ENCODE results near the gene MBL2.

MBL2 gene

DNA sequence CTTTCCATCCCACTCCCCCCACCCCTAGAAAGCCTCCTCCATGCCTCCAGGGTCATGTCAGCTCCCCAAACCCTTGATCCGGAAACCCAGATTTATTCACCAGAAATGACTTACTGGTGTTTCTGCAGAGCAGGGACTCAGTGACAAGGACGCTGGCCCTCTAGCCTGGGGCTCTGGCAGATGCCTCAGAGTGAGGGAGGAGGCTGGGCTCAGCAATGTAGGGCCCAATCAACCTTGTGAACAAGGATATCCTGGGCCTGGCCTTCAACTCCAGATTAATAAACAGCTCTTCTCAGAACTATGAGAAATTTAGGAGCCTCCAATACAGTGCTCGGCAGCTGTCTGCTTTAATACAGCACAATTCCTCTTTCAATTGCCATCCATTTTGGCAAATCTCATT, at the start of gene MBL2:
MBL2 (minus strand) TSS at position 162 of the 400 bp plus-strand sequence. CDS start 1,149 bp downstream, outside the sequence.
- no peak for DNase-seq (ENCODE audit: low spot score)

DNA sequence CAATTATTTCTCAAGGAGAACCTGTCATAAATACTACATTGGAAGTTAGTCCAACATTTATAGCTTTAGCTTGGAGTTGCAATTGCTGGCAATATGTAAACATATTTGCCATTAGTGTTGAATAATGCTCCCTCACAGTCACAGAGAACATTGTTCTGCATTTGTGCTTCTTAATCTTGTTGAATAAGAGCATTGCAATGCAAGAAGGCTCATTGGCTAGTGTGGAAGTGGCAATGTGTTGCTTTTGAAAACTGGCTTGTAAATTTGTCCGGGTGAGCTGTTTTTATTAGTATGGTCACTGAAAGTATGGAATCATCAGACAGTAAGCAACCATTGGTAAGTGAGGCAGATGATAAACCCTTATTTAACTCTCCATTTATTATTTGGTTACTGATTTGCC, 47.7 kb upstream of the MBL2 start:
- no peak for DNase-seq (ENCODE audit: low spot score)

DNA sequence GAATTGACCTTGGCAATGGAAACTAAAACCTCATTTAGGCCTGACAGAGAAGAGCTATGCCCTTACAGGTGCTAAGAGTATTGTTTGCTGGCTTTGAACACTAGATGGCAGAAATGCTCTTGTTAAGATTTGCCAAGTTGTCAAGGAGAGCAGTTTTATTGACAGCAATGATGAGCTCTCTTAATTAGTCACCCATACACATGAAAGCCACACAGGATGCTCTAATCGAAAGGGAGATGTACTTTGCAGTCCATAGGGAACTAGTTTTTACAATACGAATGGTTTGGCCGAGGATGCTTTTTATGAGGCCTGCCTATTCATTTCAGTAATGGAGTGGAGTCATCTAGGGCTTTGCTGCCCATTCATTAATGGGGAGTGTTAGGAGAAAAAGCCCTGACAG, 45.4 kb upstream of the MBL2 start:
- DNase-seq (ENCODE audit: low spot score) = no peak

DNA sequence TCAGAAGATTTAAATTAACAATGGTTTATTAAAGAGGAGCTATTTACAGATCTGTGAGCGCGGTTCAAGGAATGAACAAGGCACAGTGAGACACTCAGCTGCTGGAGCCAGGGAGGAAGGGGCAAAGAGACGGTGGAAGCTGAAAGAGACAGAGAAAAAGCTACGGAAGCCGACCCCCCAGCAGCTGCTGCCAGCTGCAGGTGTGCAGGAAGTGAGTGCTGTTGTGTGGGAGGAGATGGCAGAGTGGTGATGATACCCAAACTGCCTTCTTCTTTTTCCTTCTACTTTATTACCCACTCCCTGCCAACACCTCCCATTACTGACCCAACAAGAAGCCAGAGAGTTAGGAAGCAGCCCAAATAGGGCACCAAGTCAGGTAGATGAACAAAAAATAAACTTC, 41.9 kb upstream of the MBL2 start:
- no peak for DNase-seq (ENCODE audit: low spot score)

DNA sequence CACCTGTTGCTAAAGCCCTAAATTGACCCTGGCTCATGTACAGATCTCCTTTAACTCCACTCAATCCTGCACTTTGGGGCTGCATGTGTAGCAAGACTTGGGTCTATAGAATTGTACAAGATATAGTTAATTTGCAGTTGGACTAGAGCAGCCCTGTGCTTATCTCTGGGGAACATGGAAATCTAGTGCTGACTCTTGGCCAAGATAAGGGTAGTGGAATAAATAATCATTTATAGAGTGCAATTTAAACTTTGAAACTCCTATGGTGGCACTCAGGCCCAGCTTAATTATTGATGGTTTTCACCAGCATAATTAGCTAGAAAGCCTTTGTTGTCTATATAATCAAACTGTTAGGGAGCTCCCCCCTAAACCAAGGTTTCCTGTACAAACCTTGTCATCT, 39.2 kb upstream of the MBL2 start:
- DNase-seq (ENCODE audit: low spot score) = no peak

DNA sequence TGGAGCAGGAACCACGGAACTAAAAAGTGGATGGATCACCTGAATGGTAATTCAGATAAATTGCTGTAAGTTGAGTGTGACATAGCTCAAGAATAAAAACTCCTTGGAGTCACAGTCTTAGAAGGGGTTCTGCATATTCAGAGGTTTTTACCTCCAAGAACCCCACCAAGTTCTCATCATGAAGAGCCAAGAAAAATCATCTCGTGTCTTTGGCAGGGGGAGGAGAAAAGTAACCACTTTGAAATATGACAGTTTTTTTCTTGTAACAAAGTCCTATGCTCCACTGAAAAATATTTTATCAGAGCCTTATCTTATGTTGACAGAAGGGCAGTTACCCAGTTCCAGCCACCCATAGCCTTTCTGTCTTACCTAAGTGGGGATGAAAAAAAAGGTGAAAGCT, 38.2 kb upstream of the MBL2 start:
- DNase-seq (ENCODE audit: low spot score) = no peak

DNA sequence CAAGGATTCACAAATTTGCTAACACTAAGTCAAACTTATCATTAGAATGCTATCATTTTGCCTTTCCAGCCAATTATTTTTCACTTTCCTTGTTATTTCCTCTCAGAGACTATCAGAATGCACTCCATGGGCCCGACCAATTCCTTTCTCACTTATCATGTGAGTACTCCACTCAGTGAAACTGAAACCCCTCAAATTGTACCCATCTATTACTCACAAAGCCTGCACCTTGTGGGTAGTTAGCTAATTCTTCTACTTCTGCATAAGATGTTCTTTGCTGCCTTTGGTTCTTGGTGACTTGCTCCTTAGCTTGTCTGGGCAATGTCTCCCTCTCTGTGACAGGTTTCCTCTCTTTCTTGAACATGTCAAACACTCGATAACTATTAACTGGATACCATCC, 35.2 kb upstream of the MBL2 start:
- DNase-seq (ENCODE audit: low spot score) = no peak

DNA sequence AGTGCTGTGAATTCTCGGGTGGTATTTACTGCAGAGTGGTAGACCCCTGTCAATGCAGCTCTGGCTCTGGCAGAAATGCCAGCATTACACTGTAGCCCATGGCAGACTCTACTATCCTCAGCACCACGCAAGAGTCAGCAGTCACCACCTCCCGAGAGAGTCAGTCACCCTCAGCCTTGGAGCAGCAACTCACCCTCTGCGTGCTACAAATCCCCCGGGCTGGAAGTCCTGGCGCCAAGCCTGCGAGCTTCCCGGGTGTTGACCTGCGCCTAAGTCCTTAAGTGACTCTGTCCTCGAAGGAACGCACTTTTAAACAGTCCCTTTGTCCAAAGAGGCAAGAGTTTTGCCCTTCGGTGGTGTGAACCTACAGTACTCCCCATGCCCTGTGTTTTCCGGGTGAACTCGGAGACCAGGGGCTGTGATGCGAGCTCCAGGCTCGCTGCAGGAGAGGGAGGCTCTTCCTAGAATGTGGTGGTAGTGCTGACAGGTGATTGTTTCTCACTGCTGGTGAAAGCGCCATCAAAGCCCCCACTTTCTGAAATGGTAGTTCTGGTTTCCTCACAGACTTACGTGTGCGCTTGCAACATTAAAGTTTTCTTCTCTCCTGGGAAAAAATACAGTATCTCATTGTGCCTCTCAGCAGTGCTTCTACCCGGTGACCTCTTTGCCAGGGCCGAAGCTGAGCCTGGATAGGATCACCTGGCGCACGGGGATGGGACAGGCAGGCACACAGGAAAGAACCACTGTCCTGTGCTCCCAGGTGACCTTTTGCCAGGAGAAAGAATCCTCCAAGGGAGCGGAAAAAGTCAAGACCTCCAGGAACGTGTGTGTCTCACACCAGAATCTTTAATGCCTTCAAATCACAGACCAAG, 33.1 kb upstream of the MBL2 start:
- no peak for DNase-seq (ENCODE audit: low spot score)

DNA sequence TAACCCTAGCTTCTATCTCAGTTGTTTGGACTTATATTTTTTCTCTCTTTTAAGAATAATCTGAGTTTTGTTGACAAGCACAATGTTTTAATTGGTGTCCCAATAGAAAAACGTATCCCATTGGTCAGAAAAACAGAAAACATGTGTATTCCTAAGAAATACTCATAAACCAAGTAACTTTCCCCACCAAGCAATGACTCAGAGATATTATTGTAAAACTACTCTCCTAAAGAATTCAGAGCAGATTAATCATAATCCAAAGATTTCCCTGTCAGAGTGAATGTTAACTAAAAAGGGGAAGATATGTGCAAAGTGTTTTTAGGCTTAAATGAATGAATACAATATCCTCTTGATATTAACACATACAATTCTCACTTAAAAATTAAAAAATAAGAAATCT, 29.4 kb upstream of the MBL2 start:
- no peak for DNase-seq (ENCODE audit: low spot score)

DNA sequence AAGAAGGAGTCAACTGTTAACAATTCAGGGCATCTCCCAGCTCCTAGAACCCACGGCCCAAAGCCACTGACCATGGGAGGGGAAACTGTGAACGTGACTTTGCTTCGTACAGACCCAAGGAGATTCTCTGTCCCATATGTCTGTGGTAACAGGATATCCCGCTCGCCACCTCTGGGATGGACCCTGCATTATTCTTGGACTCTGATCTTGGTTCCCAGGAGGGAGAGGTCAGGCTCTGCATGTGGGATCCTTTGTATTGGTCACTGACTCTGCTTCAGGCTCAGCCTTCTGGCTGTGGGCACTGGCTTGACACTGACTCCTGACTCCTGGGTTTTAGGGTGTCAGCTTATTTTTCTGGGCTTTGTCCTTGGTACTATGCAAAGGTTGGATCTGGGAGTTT, 13.5 kb upstream of the MBL2 start:
- DNase-seq (ENCODE audit: low spot score) = no peak

DNA sequence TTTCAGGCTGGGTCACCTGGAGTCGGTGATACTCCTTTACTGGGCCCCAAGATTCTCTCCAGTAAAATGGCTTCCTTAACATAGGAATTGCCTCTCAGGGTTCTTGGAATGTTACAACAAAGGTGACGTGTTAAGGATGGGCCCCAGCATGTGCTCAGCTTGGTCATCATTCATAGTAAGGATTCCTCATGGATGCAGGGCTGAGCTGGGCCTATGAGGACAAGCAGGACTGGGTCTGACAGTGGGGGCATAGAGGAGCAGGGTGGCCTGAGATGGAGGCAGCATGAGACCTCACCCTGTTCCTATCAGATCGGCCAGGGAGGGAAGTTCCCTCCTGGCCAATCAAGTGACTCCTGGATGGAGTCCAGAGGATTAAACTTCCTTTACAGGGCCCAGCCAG, 12.8 kb upstream of the MBL2 start:
- no peak for DNase-seq (ENCODE audit: low spot score)

DNA sequence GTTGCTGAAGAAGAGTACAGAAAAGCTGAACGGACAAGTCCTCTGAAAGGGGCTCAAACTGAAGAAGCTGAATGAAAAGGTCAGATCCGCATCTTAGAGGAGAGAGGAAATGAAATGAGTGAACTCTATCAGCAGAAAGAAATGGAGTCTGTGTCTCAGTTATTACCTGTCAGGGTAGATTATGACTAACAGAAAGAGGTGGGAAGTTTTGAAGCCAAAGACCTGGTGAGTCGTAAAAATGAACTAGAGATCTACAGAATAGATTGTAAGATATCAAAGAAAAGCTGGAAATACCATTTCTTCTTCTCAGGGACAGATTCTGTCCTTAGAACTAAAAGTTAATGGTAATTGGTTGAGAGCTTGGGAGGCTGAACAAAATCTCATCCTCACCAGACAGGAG, 11.1 kb upstream of the MBL2 start:
- no peak for DNase-seq (ENCODE audit: low spot score)

DNA sequence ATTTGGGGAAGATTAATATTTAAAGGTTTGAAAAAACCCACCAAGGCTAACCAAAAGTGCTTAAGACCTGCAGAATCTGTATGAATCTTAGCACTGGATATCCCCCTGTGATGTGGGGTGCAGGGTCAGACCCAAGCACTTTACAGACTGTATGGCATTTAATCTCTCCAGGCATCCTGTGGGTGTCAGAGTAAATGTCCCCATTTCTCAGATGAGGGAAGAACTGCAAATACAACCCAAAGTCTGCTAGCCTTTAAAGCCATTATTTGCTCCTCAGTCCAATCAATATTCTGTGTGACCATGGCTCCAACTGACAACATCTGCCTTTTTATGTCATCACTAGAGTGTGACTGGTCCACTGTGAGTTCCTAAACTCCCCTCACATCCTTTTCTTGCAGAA, 10.0 kb upstream of the MBL2 start:
- DNase-seq (ENCODE audit: low spot score) = no peak

DNA sequence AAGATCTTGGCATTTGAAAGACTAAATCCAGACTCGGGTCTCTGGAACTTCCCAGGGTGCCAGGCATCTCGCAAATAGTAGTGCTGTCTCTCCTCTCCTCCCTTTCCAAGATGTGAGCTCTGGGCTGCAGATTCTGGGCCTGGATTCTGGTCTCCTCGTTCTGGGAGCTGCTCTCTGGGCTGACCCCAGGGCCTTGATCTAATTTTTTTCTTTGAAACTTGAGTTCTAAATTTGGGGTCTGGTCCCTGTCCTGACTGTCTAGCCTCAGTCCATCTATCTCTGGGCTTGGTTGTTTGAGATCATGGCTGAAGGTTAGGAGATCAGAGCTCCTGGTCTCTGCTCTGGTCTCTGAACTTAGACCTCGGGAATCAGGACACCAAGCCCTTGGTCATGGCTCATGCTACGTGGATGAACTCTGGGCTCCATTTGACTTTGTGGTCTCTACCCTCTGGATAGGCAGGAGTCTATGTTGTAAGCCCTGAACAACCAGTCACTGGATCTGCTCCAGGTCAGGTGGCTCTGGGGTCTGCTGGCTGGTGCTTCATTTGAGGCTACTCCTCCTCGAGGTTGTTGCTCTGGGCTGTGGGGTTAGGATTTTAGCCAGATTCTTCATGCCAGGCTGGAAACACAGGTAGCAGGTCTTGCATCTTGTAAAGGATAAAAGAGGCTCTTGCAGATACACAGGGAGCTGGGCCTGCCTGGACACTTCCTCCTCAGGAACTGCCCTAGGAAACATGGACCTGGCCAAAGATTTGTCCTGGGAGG, 8.0 kb upstream of the MBL2 start:
- DNase-seq (ENCODE audit: low spot score) = no peak

DNA sequence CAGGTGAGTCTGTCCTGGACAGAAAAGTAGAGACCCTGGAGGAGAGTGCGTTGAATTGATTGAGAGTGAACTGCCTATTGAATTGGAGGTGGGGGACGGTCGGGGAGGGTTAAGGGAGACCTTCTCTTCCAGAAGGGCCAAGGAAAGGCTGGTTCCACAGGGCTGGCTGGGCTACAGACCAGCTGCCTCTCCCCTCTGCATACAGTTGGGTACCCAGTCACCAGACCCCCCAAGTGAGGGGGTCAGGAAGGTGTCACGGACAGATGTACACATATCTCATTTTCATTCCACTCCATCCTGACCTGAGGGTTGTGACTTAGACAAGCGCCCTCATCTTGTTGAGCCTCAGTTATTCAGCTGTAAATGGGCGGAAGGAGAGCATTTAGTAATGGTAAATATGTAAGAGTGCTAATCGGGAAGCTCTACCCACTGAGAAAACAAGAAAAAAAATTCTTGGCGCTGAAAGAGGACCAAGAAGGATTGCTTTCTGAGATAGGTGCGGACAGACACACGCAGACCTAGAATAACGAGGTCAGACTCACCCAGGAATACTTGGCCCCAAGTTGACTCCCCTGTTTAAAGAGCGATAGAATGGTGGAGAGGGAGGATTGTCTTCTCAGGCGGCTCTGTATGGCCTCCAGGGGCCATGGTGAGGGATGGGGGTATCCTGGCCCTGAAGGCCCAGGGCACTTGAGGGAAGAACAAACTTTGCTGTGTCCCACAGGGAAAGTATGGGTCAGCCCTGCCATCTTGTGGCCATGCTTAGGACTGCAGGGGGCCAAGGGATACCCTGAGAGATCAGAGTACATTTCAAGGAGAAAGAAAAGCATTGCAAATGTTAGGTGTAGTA, 7.2 kb upstream of the MBL2 start:
- DNase-seq (ENCODE audit: low spot score) = peak; percentile 7

DNA sequence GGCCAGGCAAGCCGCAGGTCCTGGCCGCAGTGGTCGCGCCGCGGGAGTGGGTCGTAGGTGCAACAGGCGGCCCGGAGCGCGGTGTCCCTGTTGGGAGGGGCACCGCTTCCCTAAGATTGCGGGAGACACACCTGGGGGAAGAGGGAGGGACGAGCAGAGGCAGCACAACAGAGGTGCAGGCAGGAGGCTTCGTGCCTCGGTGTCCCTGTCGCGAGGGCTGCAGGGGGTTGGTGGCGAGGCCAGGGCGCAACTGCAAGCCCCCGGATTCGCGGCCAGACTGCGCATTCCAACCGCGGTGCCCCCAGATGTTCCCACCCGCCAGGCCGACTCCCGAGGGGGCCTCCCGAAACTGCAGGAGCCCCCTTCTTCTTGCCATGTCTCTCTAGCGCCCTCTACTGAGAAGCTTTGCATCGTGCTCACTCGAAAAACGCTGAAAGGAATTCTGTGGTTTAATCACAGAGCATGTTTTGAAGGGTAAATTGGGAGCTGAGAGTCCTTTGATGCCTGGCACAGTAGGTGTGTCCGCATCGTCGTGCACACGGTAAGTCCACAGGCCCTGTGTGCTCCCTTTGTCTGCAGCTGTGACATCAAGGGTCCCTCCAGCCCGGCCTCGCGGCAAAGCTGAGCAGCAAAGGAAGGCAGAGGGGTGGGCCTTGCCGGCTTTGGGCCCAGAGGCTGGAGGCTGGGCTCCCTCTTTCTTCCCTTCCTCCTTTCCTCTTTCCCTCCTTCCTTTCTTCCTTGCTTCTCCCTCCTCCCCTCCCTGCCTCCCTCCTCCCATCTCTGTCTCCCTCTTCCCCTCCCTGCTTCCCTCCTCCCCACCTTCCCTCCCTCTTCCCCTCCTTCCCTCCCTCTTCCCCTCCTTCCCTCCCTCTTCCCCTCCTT, 6.2 kb upstream of the MBL2 start:
- DNase-seq (ENCODE audit: low spot score) = no peak

DNA sequence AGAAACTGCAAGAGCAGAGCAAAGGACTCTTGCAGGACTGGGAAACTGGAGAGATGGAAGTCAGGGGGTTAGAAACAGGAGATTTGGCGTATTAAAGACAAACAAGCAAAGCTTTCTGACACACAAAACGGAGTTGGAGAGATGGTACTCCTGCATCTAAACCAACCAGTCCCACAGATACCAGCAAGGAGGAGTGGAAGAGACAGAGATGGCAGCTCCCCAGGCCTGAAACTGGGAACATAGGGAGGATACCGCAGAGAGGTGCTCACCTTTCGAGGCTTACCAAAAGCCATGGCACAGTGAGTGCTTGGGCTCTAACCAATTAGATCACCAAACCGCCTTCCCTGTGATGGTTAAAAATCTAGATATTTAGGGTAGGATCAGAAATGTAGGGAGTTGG, 4.8 kb upstream of the MBL2 start:
- no peak for DNase-seq (ENCODE audit: low spot score)

DNA sequence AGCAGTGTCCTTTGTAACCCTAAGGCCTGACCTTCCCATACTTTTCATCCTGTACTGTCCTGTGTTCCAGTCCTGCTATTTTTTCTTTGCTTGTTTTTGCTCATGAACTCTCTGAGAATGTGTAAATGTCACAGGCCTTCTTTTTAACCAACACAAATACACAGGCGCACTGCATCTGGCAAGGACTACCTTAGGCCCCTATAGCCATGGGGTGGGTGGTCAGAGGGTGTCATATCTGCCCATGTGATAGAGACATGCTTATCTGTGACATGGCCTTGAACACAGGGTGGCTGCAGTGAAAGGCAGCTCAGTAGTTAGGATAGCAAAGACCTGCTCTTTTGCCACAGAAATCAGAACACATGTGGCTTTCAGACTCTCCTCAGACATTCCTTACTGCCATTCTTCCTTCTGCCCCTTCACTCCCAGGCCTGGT, 3.9 kb upstream of the MBL2 start:
- DNase-seq (ENCODE audit: low spot score) = no peak

DNA sequence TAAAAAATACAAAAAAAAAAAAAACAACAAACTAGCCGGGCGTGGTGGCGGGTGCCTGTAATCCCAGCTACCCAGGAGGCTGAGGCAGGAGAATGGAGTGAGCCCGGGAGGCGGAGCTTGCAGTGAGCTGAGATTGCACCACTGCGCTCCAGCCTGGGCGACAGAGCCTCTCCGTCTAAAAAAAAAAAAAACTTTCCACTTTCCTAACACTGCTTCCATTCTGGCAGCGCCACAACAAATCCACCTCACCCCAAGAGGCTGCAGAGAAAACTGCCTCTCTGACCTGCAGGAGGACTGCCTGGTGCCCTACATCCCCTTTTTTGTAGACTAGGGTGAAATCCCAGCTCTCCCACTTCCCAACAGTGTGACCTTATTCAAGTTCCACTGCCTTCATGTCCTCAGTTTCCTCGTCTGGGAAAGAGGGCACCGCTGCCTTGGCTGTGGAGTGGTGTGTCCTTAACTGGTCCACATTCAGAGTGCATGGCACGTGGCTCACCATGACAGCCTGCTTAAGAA, 2.6 kb upstream of the MBL2 start:
- DNase-seq (ENCODE audit: low spot score) = no peak

DNA sequence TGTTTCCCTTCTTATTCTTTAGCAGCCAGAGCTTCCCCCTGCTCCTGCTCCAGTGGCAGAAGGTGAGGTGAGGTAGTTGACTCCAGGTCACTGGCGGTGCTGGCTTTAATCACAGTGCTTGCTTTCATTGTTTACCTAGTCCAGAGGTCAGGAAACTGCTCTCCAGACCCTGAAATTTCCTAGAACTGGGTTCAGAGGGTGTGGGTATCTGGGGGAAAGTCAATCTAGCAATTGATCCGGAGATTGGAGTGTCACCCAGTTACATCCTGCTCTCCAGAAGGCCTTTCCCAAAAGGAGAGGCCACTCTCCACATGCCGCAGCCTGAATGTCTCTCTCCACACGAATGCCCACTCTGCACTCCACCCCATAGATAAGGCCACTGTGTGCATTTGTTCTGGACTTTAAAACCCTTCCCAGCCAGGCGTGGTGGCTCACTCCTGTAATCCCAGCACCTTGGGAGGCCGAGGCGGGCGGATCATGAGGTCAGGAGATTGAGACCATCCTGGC, 2.1 kb upstream of the MBL2 start:
- DNase-seq (ENCODE audit: low spot score) = no peak

DNA sequence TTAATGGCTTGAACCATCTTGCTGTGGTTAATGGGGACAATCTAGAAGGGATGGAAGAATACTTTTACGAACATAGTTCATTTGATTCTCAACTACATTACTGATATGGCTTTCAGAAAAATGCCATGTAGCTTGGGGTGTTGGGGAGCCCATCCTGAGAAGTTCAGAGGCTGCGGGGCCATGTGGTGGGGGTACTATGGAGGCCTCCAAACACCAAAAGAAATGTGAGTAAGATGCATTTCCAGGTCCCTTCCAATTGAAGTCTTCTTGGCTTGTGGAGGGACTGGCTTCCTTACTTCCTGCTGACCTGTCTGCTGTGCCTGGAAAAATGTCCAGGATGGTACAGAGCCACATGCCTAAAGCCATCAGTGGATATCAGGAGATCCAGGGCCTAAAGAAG, 1.6 kb upstream of the MBL2 start:
- no peak for DNase-seq (ENCODE audit: low spot score)
